ENCODE data around the gene CDK17. TPM values are rescaled to one million over a fixed set of nuclear protein-coding genes. Genes with fewer than 3 reads are reported as not detected.

Gene CDK17
- total RNA-seq, 1 donor: 73.8 TPM

DNA sequence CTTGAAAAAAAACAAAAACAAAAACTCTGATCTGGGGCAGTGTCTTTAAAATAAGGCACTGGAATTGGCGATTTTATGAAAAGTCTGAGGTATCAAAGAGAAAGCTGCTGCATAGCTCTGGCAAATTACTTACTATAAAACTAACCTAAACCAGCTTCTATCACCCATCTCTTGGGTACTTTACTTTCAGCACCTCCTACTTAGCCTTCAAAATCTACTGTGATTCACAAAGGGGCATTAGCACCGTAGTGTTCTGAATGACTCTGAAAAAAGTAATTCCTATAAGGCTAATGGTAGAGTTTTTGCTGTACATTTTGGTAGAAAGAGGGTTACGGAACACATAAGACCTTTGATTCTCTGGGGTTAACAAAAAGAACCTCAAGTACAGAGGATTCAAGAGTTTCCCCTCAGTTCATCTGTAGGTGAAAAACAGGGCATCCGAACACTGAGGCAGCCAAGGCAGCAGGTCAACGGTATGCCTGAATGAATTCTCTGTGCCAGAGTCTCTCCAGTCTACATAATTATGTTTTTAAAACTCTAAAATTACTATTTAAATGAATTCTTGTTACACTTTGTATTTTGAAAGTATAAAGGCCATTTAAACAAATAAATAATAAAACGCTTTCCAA, 104.6 kb downstream of the CDK17 start:
- no peak overlapping the region for H3K4me3 ChIP-seq (ENCODE audit: low read depth, low read length)
- TF ChIP-seq, protein P1, sequence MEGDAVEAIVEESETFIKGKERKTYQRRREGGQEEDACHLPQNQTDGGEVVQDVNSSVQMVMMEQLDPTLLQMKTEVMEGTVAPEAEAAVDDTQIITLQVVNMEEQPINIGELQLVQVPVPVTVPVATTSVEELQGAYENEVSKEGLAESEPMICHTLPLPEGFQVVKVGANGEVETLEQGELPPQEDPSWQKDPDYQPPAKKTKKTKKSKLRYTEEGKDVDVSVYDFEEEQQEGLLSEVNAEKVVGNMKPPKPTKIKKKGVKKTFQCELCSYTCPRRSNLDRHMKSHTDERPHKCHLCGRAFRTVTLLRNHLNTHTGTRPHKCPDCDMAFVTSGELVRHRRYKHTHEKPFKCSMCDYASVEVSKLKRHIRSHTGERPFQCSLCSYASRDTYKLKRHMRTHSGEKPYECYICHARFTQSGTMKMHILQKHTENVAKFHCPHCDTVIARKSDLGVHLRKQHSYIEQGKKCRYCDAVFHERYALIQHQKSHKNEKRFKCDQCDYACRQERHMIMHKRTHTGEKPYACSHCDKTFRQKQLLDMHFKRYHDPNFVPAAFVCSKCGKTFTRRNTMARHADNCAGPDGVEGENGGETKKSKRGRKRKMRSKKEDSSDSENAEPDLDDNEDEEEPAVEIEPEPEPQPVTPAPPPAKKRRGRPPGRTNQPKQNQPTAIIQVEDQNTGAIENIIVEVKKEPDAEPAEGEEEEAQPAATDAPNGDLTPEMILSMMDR (IDR thresholded peaks at IDR 0.05; ENCODE audit: insufficient read depth, low read depth, low read length): no peak
- DNase-seq (ENCODE audit: low read depth): no peak

DNA sequence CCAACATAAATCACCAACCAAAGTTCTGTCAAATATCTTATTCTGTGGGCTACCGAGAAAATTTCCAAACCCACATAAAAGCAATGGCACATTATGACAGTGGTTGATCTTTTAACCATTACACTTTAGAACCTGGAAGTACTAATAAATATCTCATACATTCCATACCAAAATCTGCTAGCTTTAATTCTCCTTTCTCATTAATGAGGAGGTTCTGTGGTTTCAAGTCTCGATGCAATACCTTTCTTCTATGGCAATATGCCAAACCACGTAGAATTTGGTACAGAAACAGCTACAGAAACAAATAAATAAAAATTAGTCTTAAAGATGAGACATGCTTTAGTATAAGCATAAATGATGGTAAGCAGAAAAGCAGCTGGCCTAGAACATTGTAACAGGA, 105.4 kb downstream of the CDK17 start:
- H3K4me3 ChIP-seq (ENCODE audit: low read depth, low read length): no peak overlapping the region
- DNase-seq (ENCODE audit: low read depth): peak; percentile 80
- TF ChIP-seq, protein P1 (IDR thresholded peaks at IDR 0.05; ENCODE audit: insufficient read depth, low read depth, low read length): no peak

DNA sequence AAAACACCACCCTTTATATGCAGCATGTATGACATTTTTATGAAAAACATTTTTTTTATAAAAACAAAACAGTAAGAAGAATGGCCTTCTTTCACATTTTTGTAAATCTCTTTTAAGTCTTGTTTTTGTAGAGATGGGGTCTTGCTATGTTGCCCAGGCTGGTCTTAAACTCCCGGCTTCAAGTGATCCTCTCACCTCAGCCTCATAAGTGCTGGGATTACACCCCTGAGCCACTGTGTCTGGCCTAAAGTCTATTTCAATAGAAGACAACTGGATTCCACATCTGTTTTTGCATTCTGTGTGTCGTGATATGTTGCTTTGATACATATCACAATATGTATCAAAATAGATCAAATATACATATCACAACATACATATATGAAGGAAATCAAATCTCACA, 107.1 kb downstream of the CDK17 start:
- no peak for DNase-seq (ENCODE audit: low read depth)
- no peak overlapping the region for H3K4me3 ChIP-seq (ENCODE audit: low read depth, low read length)
- TF ChIP-seq, protein P1 (IDR thresholded peaks at IDR 0.05; ENCODE audit: insufficient read depth, low read depth, low read length): no peak

DNA sequence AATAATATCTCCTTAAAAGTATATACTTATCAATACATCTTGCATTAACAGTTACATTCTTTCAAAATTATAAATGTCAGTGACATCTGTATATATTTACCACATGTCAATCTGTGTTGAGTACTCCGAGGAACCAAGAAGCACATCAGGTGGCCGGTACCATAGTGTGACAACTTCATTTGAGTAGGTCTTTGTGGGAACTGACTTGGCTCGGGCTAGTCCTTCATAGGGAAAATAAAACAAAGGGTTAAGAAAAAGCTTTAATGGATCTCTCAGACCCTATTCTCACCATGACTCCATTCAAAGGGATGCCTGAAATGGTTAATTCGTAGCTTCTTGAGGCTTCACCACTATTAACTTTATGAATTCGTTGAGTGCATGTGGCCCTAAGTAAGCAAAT, 111.2 kb downstream of the CDK17 start:
- no peak overlapping the region for H3K4me3 ChIP-seq (ENCODE audit: low read depth, low read length)
- TF ChIP-seq, protein P1 (IDR thresholded peaks at IDR 0.05; ENCODE audit: insufficient read depth, low read depth, low read length): no peak
- no peak for DNase-seq (ENCODE audit: low read depth)

DNA sequence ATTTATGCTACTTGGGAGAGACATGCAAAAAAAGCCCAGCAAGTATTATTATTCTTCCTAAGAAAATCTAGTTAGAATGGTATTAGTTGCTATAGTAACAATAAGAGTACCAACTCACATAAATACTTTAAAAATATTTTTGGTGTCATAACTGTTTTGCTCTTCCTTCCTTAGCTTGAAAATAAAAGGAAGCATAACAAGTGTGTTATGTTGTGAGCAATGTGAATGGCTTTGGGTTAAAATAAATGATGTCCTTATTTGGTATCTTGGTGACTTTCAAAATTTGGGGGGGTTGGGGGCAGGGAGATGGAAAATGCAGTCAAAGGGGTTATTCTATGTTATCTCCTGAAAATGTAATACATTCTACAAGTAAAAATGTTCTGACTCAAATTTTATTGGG, 115.1 kb downstream of the CDK17 start:
- DNase-seq (ENCODE audit: low read depth): no peak
- H3K4me3 ChIP-seq (ENCODE audit: low read depth, low read length): no peak overlapping the region

DNA sequence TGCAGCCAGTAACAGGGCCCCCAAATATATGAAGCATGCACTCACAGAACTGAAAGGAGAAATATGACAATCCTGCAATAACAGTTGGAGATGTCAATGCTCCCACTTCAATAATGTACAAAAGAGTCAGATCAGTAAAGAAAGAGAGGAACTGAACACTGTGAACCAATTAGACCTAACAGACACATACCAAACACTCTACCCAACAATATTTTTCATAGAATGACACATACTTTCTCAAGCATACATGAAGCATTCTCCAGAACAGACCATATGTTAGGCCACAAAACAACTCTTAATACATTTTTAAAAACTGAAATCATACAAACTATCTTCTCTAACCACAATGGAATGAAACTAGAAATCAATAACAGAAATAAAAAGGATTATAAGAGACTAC, 125.9 kb downstream of the CDK17 start:
- DNase-seq (ENCODE audit: low read depth): peak; percentile 28
- TF ChIP-seq, protein P1 (IDR thresholded peaks at IDR 0.05; ENCODE audit: insufficient read depth, low read depth, low read length): no peak
- no peak overlapping the region for H3K4me3 ChIP-seq (ENCODE audit: low read depth, low read length)

More for the DNA sequence above, 115.1 kb downstream of the CDK17 start:
- TF ChIP-seq, protein P1 (IDR thresholded peaks at IDR 0.05; ENCODE audit: insufficient read depth, low read depth, low read length): no peak

All from fibroblast of villous mesenchyme (primary cell).